Measurements from ENCODE around the gene ACVRL1. TPM values are rescaled to one million over a fixed set of nuclear protein-coding genes. Genes with fewer than 3 reads are reported as not detected.
"Not testable (repeated sequence)": the region's sequence is repeated elsewhere in the genome, so short reads cannot be mapped to it uniquely, and the experiment has no call there.

The ACVRL1 gene
- polyA plus RNA-seq, 4 donors = 21.4 to 35.4 (median 30.6) TPM

DNA sequence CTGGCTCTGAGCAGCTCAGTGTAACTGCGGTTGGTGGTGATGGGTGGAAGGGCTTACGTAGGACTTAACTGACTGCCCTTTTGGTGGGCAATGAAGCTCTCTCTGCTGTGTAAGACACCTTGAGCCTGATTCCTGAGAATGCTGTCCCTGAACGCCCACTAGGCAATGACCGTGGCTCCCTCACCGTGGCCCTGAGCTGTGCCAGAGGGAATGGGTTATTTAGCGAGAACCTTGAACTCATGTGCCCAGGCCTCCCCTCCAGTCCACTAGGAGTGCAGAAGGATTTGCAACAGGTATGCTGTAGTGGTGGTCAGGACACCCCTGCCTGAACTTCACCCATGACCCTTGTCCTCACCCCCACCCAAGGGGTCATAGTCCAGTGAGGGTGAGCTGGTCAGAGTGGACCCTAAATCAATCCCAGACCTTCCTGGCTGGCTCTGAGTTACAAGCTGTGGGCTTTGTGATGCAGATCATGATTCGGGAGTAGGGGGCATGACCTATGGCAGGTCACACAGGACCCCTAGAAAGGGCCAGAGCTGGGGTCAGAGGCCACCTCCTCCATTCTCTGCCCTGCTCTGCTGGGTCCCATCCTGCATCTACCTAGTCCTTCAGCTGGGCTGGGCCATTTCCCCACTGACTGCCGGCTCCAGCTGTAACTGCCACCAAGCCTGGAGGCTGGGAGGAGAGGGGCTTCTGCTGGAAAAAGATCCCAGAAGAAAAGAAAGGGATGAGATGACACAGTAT lies 33.9 kb upstream of the ACVRL1 start:
- no peak for DNase-seq (ENCODE audit: low read depth in 4 of 4, low spot score in 3 of 4)

DNA sequence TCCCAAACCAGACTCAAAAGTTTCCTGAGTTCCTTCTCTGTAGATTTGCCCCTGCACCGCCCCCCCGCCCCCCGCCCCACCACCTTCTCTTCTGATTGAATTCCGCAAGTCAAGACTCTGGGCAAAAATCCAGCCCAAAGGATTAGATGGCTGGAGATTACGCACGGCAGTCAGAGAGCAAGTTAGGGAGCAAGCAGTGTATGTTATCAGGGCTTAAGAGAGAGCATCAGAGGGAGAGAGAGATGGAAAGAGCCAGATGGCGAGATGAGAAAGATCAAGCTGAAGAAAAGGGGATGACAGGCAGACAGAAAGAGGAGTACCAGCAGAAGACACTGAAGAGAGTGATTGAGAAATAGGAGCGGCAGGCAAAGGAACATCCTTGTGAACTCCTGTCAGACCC lies 33.3 kb upstream of the ACVRL1 start:
- DNase-seq (ENCODE audit: low read depth in 4 of 4, low spot score in 3 of 4) = no peak

DNA sequence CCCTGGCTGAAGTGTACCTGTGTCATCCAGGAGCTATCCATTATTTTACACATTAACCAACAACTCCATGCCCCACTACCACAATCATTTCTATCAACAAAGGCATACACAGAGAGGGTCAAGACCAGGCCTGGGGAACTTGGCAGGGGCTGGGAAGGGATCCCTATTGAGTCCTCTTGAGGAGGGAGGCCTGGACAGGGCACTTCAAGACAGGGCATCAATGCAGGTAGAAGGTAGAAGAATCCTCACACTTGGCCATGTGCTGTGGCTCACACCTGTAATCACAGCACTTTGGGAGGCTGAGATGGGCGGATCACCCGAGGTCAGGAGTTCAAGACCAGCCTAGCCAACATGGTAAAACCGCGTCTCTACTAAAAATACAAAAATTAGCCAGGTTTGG lies 32.8 kb upstream of the ACVRL1 start:
- DNase-seq (ENCODE audit: low read depth in 4 of 4, low spot score in 3 of 4) = no peak

DNA sequence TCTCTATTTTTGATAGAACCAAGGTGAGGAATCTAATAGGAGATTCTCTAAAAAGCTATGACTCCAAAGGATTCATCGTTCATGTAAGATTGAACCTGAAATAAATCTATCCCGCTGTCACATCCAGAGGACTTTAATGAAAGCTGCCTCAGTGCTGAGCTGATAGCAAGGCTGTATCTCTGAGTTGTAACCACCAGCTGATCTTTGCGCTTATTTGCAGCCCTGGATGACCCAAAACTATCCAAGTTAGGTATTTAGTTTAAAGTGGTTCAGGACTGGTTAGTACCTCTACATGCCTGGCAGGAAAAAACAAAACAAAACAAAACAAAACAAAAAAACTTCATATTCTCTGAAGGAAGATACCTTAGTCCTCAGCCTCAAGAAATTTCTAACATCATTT lies 28.2 kb upstream of the ACVRL1 start:
- no peak for DNase-seq (ENCODE audit: low read depth in 4 of 4, low spot score in 3 of 4)

DNA sequence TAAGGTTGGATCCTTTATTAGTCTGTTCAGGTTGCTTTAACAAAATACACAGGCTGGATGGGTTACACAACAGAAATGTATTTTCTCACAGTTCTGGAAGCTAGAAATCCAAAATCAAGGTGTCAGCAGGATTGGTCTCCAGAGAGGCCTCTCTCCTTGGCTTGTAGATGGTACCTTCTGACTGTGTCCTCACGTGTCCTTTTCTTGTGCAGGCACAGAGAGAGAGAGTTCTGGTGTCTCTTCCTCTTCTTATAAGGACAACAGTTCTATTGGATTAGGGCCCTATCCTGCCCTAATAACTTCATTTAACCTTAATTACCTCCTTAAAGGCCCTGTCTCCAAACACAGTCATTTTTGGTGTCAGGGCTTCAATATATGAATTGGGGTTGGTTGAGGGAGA lies 24.0 kb upstream of the ACVRL1 start:
- DNase-seq (ENCODE audit: low read depth in 4 of 4, low spot score in 3 of 4) = no peak

DNA sequence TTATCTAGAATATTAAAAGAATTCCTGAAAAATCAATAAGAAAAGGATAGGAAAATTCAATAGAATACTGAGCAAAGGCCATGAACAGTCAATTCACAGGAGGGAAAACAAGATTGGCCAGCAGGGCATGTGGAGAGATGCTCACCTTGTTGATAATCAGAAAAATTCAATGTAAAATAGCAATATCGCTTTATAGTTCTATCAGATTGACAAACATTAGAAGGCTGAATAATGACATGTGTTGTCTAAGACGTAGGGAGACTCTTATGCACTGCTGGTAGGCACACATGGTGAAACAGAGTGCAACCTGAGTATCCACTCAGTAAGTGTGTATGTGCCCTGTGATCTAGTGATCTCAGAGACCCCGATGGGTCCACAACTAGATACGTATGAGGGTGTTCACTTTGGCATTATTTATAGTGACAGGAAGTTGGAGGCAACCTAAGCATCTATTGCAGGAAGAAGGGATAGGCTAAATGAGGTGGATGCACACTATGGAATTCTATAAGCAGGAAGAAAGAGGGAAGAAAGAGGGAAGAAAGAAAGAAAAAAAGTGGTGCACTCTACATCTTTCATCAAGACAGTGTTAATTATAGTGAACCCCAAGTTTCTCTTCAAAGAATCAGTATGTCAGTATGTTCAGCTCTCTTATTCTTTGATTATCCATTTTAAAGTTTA lies 23.2 kb upstream of the ACVRL1 start:
- no peak for DNase-seq (ENCODE audit: low read depth in 4 of 4, low spot score in 3 of 4)

DNA sequence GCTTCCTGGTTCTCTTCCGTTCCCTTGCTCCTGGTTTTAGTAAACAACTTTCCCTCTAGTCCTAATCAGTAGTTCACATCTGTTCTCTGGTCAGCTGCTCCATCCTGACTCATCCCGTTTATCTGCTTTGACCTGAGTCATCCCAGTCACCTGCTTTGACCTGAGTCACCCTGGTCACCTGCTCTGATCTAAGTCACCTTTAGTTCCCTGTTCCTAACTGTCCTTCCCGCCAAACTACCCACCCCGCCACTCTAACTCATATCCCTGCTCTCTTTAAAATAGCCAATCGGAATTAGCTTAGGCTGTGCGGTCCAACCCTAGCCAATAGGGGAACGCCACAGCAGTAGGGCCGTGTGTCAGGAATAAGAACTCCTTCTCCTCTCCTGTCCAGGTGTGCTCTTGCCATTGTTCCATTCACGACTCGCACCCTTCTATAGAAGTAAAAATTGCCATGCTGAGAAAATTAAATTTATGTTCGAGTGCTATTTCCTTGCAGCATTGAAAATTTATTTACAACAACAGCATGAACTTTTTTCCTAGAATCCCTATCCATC lies 22.6 kb upstream of the ACVRL1 start:
- DNase-seq (ENCODE audit: low read depth in 4 of 4, low spot score in 3 of 4) = no peak

DNA sequence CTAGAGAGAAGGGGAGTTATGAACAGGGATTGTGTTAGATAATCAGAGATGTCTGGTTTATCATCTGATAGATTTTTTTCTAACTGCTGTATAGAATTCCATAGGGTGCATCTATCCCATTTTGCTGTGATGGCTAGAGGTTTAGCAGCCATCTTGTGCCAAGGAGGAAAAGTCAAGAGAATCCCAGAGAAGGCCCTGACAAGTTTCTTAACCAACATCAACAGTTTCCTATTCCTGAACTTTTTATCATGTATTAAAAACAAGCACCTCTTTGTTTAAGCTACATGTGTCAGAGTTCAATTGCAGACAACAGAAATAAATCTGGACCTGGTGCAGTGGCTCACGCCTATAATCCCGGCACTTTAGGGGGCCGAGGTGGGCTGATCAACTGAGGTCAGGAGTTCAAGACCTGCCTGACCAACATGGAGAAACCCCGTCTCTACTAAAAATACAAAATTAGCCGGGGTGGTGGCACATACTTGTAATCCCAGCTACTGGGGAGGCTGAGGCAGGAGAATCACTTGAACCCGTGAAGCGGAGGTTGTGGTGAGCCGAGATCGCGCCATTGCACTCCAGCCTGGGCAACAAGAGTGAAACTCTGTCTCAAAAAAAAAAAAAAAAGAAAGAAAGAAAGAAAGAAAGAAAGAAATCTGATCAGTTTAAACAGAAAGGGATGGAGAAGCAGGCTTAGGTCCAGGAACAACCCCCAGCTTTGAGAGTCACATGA lies 21.8 kb upstream of the ACVRL1 start:
- DNase-seq (ENCODE audit: low read depth in 4 of 4, low spot score in 3 of 4) = not testable (repeated sequence)

DNA sequence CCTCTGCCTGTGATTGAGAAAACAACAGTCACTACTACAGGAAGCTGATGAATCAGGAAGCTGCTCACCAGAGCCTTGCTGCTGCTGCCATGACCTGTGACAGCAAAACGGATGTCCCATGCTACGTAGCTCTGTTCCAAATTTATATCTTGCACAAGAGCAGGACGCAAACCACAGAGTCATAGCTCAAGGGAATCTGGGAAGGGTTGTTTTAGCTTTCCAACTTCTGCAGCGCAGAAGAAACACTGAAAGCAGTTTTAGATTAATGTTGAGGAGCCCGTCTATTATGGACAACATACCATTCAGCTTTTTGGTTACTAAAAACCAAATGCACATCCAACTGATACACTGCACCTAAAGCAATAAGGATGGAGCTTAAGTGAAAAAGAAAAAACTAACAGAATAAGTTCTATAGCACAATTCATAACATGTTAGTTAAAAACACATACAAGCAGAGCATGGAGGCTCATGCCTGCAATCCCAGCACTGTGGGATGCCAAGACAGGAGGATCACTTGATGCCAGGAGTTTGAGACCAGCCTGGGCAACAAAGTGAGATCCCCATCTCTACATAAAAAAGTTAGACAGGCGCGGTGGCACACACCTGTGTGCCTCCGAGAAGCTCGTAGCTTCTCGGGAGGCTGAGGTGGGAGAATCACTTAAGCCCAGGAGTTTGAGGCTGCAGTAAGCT lies 21.1 kb upstream of the ACVRL1 start:
- no peak for DNase-seq (ENCODE audit: low read depth in 4 of 4, low spot score in 3 of 4)

DNA sequence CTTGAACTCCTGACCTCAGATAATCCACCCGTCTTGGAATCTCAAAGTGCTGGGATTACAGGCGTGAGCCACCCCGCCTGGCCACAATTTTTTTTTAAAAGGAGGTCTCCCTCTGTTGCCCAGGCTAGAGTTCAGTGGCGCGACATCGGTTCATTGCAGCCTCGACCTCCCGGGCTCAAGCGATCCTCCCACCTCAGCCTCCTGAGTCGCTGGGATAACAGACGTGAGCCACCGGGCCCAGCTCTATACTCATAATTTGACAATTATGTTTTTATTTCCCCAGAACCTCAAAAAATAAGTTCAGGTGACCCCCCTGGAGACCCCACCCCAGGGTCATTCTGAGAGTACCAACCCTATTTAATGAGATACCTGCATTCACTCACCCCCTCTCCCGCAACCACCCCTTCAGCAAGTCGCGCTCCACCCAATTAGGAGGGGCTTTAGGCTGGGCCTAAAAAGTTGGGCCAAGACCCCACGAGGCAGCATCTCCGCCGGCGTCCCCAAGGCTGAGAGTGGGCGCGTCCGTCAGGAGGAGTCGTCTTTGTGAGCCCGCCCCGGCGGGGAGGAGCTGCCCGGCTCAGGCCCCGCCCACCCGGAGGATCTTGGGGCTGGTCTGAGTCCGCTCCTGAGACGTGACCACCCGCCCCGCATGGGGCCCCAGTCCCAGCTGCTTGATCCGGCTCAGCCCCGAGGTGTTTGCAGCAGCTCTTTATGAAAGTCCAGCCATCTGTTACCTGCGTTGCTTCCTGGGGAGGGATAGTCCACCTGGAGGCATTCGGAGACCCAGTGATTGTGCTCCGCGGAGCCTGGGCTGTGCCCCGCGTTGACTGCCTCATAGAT lies 19.6 kb upstream of the ACVRL1 start, which contains the start of gene ANKRD33:
Gene ANKRD33, plus strand, starts transcription at position 628 of the 840 bp plus-strand sequence. Its CDS starts 84 bp downstream, at position 712.
- no peak for DNase-seq (ENCODE audit: low read depth in 4 of 4, low spot score in 3 of 4)

DNA sequence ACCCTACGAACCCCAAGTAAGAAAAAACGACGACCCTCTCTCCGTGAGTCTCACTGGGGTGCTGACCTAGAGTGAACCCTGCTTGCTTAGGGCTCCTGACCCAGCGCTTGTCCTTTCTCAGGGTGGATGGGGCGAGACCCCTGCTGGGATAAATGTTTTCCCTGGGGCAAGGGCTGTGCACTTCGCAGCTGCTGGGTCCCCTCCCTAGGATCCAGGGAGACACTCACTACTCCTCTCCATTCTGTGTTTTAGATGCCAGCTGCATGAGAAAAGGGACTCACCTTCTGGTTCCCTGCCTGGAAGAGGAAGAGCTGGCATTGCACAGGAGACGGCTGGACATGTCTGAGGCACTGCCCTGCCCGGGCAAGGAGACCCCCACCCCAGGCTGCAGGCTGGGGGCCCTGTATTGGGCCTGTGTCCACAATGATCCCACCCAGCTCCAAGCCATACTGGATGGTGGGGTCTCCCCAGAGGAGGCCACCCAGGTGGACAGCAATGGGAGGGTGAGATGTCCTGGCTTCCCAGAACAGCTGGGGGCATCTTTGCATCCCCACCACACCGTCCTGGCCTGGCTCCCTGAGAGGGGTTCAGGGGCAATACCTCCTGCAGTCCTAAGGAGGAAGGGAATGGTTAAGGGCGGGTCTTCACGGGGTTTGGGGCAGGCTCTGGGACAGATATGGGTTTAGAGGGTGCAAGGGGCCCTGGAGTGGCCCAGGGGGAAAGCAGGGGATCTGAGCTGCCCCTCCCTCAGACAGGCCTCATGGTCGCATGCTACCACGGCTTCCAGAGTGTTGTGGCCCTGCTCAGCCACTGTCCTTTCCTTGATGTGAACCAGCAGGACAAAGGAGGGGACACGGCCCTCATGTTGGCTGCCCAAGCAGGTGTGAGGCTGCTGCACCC lies 18.7 kb upstream of the ACVRL1 start:
- no peak for DNase-seq (ENCODE audit: low read depth in 4 of 4, low spot score in 3 of 4)

DNA sequence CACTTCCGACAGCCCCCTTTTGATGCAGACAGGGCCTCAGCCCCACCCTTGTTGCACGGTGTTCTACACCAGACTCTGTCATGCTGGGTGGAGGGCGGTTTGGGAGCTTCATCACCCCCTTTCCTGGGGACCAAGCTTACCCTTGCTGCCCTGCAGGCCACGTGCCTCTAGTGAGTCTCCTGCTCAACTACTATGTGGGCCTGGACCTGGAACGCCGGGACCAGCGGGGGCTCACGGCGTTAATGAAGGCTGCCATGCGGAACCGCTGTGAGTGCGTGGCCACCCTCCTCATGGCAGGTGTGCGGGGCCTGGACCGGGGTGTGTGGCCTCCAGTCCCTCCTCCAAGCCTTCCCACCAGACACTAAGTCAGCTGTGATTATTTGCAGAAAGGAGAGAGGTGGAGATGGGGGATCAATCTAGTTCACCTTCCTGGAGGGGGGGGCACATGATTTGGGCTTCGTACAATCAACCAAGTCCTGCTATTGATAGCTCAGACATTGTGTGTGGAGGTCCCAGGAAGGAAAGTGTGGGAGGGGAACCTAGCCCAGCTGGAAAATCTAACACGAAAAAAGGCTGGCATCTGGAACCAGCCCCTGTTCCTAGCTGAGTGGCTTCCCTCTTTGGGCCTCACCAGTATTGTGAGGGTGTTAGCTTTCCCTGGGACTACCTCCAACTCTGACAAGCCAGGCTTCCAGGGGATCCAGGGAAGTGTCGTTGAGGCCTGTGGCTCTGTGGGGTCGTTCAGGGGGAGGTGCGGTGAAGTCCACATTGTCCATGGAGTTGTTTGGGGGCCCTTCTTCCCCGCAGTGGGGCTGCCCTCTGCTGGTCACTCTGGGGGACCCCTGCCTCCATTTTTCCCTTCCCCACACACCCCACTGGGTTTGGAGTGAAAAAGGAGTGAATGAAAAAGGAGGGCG lies 17.8 kb upstream of the ACVRL1 start:
- no peak for DNase-seq (ENCODE audit: low read depth in 4 of 4, low spot score in 3 of 4)

DNA sequence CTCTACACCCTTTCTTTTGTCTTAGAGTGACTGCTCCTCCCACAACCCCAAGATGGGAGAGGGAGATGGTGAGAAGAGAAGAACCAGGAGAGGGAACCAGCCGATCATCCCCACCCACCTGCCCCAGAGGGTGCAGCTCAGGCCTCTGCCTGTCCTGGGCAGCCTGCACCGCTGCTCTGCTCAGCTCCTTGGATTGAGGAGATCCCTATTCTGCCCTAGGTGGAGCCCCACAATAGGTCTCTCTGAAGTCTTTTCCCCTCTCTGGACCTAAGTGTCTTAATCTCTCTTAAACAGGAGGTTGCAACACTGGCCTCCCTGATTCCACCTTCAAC lies 17.2 kb upstream of the ACVRL1 start:
- no peak for DNase-seq (ENCODE audit: low read depth in 4 of 4, low spot score in 3 of 4)

DNA sequence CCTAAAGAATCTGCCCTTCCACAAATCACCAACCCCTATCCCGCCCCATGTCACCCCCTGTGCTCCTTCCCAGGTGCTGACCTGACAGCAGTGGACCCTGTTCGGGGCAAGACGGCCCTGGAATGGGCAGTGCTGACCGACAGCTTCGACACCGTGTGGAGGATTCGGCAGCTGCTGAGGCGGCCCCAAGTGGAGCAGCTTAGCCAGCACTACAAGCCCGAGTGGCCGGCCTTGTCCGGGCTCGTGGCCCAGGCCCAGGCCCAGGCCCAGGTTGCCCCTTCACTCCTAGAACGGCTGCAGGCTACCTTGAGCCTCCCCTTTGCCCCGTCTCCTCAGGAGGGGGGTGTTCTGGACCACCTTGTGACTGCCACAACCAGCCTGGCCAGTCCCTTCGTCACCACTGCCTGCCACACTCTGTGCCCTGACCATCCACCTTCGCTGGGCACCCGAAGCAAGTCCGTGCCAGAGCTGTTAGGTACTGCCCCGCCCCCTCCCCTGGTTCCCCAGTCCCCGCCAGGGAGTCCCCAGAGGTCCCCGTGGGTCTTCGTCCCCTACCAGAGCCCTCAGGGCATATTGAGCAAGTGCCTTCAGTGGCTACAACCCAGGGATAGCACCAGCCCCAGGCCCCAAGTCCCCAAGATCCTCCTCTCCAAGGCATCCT lies 16.7 kb upstream of the ACVRL1 start:
- no peak for DNase-seq (ENCODE audit: low read depth in 4 of 4, low spot score in 3 of 4)

DNA sequence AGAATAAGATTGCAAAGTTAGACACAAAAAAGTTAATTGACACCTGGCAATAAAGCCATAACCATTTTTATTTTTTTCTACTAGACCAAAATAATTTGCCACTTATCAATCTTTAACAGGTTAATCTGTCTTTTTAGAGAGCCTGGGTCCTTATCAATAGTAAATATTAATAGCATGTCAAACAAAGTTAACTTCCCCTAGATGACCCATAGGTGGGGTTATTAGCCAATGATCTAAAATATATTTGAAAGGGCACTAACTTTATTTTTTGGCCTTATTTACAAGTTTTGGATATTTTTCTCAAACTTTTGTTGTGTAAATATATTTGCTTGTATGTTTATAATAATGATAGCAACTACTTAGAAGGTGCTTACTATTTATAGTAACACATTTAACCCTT lies 15.5 kb upstream of the ACVRL1 start:
- DNase-seq (ENCODE audit: low read depth in 4 of 4, low spot score in 3 of 4) = no peak

DNA sequence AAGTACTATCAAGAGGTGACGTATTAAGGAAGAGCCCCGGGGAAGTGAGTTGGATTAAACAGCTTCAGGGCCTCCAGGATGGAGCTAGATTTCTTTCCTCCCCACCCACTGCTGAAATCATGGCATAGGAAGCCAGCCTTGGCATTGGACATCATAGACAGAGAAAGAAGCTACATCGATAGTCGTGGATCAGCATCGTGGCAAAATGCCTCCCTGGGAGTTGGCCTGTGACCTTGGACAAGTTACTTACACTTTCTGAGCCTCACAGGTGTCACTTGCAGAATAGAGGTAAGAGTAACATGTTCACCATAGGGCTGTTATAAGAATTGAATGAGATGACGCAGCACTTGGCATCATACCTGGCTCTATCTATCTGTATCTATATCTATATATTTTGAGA lies 13.5 kb upstream of the ACVRL1 start:
- DNase-seq (ENCODE audit: low read depth in 4 of 4, low spot score in 3 of 4) = no peak

DNA sequence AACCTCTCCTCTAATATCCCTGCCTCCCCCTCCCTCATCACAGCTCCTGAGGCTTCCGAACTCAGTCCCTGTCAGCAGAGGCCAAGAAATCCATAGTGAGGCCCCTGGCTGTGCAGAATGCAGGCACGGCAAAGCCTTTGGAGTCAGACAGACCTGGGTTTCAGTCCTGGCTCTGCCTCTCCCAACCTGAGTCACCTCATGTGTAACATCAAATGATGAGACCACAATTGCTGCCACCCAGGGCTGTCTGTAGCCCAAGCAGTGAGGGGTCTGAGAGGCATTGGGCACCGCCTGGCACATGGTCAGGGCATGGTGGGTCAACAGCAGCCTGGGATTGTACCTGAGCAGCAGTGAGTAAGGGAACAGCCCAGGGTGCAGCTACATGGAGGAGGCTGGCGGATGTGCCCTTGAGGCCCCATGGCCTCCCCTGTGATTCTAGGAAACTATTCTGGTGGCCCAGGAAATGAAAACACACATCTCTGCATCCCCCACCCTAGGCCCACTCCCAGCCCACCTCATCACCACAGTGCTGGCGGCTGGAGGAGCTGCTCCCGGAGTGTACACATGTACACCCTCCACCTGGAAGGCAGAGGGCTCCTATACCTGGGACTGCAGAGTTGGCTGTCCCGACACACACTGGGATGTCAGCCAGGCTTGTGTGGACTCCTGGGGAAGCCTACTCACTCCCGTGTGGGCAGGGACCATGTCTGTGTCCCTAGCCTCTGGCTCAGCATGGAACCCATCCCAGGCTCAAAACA lies 11.7 kb upstream of the ACVRL1 start:
- DNase-seq (ENCODE audit: low read depth in 4 of 4, low spot score in 3 of 4) = no peak

Data from left renal pelvis (tissue), 4 donors.